HCT116 (cell line): ENCODE measurements around the gene TCF12. TPM values are rescaled to one million over a fixed set of nuclear protein-coding genes. Genes with fewer than 3 reads are reported as not detected.

Source experiments
- ATAC-seq: fragments of 200-7000 bp; cut with Tn5 transposase; 2 replicates; pipeline ENCODE4 v1.9.1; 2020; ENCODE audit warnings: mild to moderate bottlenecking, moderate library complexity
- BruUV-seq: library from RNA; stranded (reverse); fragments of 400-500 nt; replicated peaks from 2 replicates; lab custom pipeline; 2021; lab: Mats Ljungman, UMichigan
- CTCF ChIA-PET: fragments of 300-600 bp; sonication (Branson Sonifier 250); formaldehyde crosslinking; loops from one replicate; lab custom pipeline; 2021; ENCODE audit warnings: antibody characterized with exemption; lab: Charles Lee
- POLR2A ChIA-PET: fragments of 300-600, 350-600 bp; sonication (Branson Sonifier 250); formaldehyde crosslinking; loops from one replicate; lab custom pipeline; 2021; ENCODE audit warnings: antibody characterized with exemption; lab: Charles Lee
- RAD21 ChIA-PET, 2 experiments: fragments of 300-600 bp; sonication (Branson Sonifier 250); formaldehyde crosslinking; loops; one replicate each; lab custom pipeline; 2023; ENCODE audit warnings: low total read pairs in 2 of 2; ENCODE audit not compliant: uncharacterized antibody in 2 of 2, unreplicated experiment in 2 of 2, low non-redundant PET in 1 of 2; lab: Charles Lee
- DNase-seq: peaks from one replicate; pipeline ENCODE4 v3.0.0-alpha.2; 2010; ENCODE audit warnings: low read depth, low spot score
- H2AFZ ChIP-seq: fragments of 200-600 bp; shearing (Covaris generic), sonication (generic); 2 replicates; pipeline ENCODE4 v1.6.1; 2017; ENCODE audit warnings: low read depth, mixed run types, mixed read lengths, antibody characterized with exemption, low read length; ENCODE audit not compliant: poor library complexity, severe bottlenecking
- H3K27ac ChIP-seq: 2 replicates; pipeline ENCODE4 v1.5.1; 2012; ENCODE audit warnings: low read depth, low read length
- H3K27me3 ChIP-seq: fragments of 200-600 bp; sonication (generic); 2 replicates; pipeline ENCODE4 v1.6.1; 2016; ENCODE audit warnings: mixed run types, low read length, mixed read lengths; ENCODE audit not compliant: insufficient read depth
- H3K36me3 ChIP-seq, 2 experiments: fragments of 200-500 bp in 1 of 2; fragments of 200-600 bp in 1 of 2; sonication (Bioruptor generic) in 1 of 2; sonication (generic) in 1 of 2; 2 replicates each; pipeline versions ENCODE4 v1.5.1 to v1.6.1; 2014 to 2016; ENCODE audit warnings: low read length in 2 of 2, inconsistent platforms in 1 of 2, mixed read lengths in 1 of 2, mixed run types in 1 of 2; ENCODE audit not compliant: insufficient read depth in 2 of 2, control insufficient read depth in 1 of 2
- H3K4me1 ChIP-seq, 2 experiments: fragments of 200-600 bp in 1 of 2; sonication (generic) in 1 of 2; 2 replicates each; pipeline versions ENCODE4 v1.5.1 to v1.6.1; 2012 to 2017; ENCODE audit warnings: low read length in 2 of 2, inconsistent platforms in 1 of 2, mild to moderate bottlenecking in 1 of 2, mixed read lengths in 1 of 2, mixed run types in 1 of 2, moderate library complexity in 1 of 2; ENCODE audit not compliant: insufficient read depth in 2 of 2, control insufficient read depth in 1 of 2
- H3K4me2 ChIP-seq: fragments of 200-600 bp; sonication (generic); 2 replicates; pipeline ENCODE4 v1.6.1; 2017; ENCODE audit warnings: mixed run types, low read length, mixed read lengths
- H3K4me3 ChIP-seq, 2 experiments: fragments of 200-600 bp in 1 of 2; sonication (generic) in 1 of 2; replicated peaks in 1 of 2; 2 replicates each; pipeline ENCODE4 v1.5.1; 2011 to 2016; ENCODE audit warnings: low read length in 2 of 2, control low read depth in 1 of 2, low read depth in 1 of 2, mild to moderate bottlenecking in 1 of 2, mixed read lengths in 1 of 2, mixed run types in 1 of 2
- H3K79me2 ChIP-seq: fragments of 200-600 bp; sonication (generic); 2 replicates; pipeline ENCODE4 v1.6.1; 2017; ENCODE audit warnings: mild to moderate bottlenecking, mixed run types, low read length, moderate library complexity, mixed read lengths; ENCODE audit not compliant: insufficient read depth
- H3K9ac ChIP-seq: fragments of 200-600 bp; sonication (generic); 2 replicates; pipeline ENCODE4 v1.6.1; 2016; ENCODE audit warnings: low read length, mixed read lengths
- H3K9me2 ChIP-seq: fragments of 200-600 bp; sonication (generic), shearing (Covaris generic); 2 replicates; pipeline ENCODE4 v1.6.1; 2017; ENCODE audit warnings: mixed run types, mild to moderate bottlenecking, moderate library complexity; ENCODE audit not compliant: insufficient read depth
- H3K9me3 ChIP-seq, 2 experiments: fragments of 200-500 bp in 1 of 2; fragments of 200-600 bp in 1 of 2; sonication (Bioruptor generic) in 1 of 2; sonication (generic) in 1 of 2; 2 replicates each; pipeline ENCODE4 v1.6.1; 2014 to 2017; ENCODE audit warnings: low read length in 2 of 2, mixed read lengths in 2 of 2, inconsistent platforms in 1 of 2, low read depth in 1 of 2, mild to moderate bottlenecking in 1 of 2, mixed run types in 1 of 2, moderate library complexity in 1 of 2; ENCODE audit not compliant: control insufficient read depth in 1 of 2, insufficient read depth in 1 of 2
- H4K20me1 ChIP-seq: fragments of 200-600 bp; sonication (generic), shearing (Covaris generic); 2 replicates; pipeline ENCODE4 v1.6.1; 2017; ENCODE audit warnings: mixed run types, mild to moderate bottlenecking, moderate library complexity; ENCODE audit not compliant: insufficient read depth
- ATF3 ChIP-seq: IDR thresholded peaks from 2 replicates; pipeline ENCODE4 v1.6.1; 2012
- CBX3 ChIP-seq: IDR thresholded peaks from 2 replicates; pipeline ENCODE4 v1.6.1; 2012; ENCODE audit warnings: low read depth
- CEBPB ChIP-seq: IDR thresholded peaks from 2 replicates; pipeline ENCODE4 v1.6.1; 2012; ENCODE audit warnings: low read depth
- CTCF ChIP-seq, 3 experiments: fragments of 200-600 bp in 1 of 3; sonication (generic) in 1 of 3; IDR thresholded peaks in 2 of 3; conservative IDR thresholded peaks in 1 of 3; 2 replicates each; pipeline ENCODE4 v1.5.1; 2012 to 2017; ENCODE audit warnings: low read depth in 2 of 3, low read length in 2 of 3, antibody characterized with exemption in 1 of 3, borderline replicate concordance in 1 of 3, control low read depth in 1 of 3, mild to moderate bottlenecking in 1 of 3, mixed read lengths in 1 of 3, mixed run types in 1 of 3, moderate library complexity in 1 of 3; ENCODE audit not compliant: insufficient read depth in 1 of 3
- EGR1 ChIP-seq: IDR thresholded peaks from 2 replicates; pipeline ENCODE4 v1.6.1; 2012; ENCODE audit warnings: low read depth
- ELF1 ChIP-seq: IDR thresholded peaks from 2 replicates; pipeline ENCODE4 v1.6.1; 2012; ENCODE audit warnings: low read depth, borderline replicate concordance
- EZH2 ChIP-seq: fragments of 200-600 bp; sonication (generic); IDR thresholded peaks from 2 replicates; pipeline ENCODE4 v1.6.1; 2017; ENCODE audit warnings: antibody characterized with exemption, mixed run types
- EZH2phosphoT487 ChIP-seq: fragments of 200-600 bp; IDR thresholded peaks from 2 replicates; pipeline ENCODE4 v1.6.1; 2018; ENCODE audit warnings: antibody characterized with exemption, borderline replicate concordance
- JUND ChIP-seq: IDR thresholded peaks from 2 replicates; pipeline ENCODE4 v1.6.1; 2012
- MAX ChIP-seq: IDR thresholded peaks from 2 replicates; pipeline ENCODE4 v1.6.1; 2012
- POLR2A ChIP-seq: IDR thresholded peaks from 2 replicates; pipeline ENCODE4 v1.7.0; 2011; ENCODE audit warnings: borderline replicate concordance; ENCODE audit not compliant: insufficient read depth, insufficient read length; ENCODE audit errors: extremely low read depth
- POLR2AphosphoS5 ChIP-seq: IDR thresholded peaks from 2 replicates; pipeline ENCODE4 v1.6.1; 2011; ENCODE audit warnings: mild to moderate bottlenecking, low read depth, low read length, moderate library complexity
- RAD21 ChIP-seq: IDR thresholded peaks from 2 replicates; pipeline ENCODE4 v1.6.1; 2012; ENCODE audit warnings: low read depth, mild to moderate bottlenecking
- SIN3A ChIP-seq: IDR thresholded peaks from 2 replicates; pipeline ENCODE4 v1.6.1; 2012; ENCODE audit warnings: low read depth
- SP1 ChIP-seq: IDR thresholded peaks from 2 replicates; pipeline ENCODE4 v1.6.1; 2012; ENCODE audit warnings: low read depth
- SRF ChIP-seq: IDR thresholded peaks from 2 replicates; pipeline ENCODE4 v1.6.1; 2012; ENCODE audit warnings: low read depth
- TCF7L2 ChIP-seq: IDR thresholded peaks from 2 replicates; pipeline ENCODE4 v1.7.0; 2011; ENCODE audit warnings: borderline replicate concordance, inconsistent platforms; ENCODE audit not compliant: insufficient read depth, insufficient read length; ENCODE audit errors: extremely low read depth
- ZFX ChIP-seq: fragments of 450-650 bp; IDR thresholded peaks from 2 replicates; pipeline ENCODE4 v1.6.1; 2017
- ZNF274 ChIP-seq: fragments of 200-500 bp; sonication (Bioruptor generic); IDR thresholded peaks from 2 replicates; pipeline ENCODE4 v1.6.1; 2014; ENCODE audit warnings: mild to moderate bottlenecking, low read depth, low read length, inconsistent platforms
- intact Hi-C: fragments of 100-400 bp; cut with micrococcal nuclease; formaldehyde crosslinking; loops from 2 replicates; pipeline ENCODE4 v1.10.0; 2022
- total RNA-seq: library from RNA; stranded (reverse); gene quantifications from one replicate; pipeline ENCODE4 v1.2.1, GENCODE V29; 2021; ENCODE audit not compliant: unreplicated experiment

The TCF12 gene
- total RNA-seq, 1 experiment from 2014 or later: 71.6 TPM

DNA sequence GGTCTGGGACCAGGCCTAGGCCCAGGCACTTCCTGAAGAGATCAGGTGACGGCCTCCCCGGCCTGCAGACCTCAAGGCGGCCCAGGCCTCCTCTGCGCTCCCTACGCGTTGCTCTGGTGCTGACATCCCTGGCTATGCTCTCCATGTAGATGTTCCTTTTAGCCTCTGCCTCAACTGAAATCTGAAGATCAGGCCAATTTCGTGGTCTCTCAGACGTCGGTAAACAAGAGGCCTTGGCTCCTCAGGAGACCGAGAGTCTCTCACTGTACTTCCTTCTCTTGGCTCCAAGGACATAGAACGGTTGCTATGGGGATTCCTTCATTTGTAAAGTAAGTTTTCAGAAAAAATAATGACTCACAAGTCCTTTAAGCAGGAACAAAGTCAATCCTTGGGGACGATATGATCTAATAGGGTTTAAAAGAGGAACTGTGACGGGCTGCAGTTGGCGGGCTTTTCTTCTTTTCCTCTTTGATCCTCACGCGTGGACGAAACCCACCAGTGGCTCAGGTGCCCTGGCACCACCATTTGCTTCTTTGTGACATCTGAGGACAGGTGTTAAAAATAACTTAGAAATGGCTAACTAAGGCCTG is 402.3 kb downstream of the TCF12 start:
- H3K4me3 ChIP-seq: no peak overlapping the region
- no peaks in the 10 kb centered on the region for H3K27me3 ChIP-seq
- TF ChIP-seq TCF7L2 (no peak), JUND (no peak), ZNF274 (no peak), RAD21 (no peak), CEBPB (no peak)
- intact Hi-C loops: no loop called here
- ATAC-seq (no peak), DNase-seq (no peak)
- H3K4me1 ChIP-seq: peaks cover 11 to 21% of the 10 kb centered on the region in 2 experiments
- no peak overlapping the region for H3K27ac ChIP-seq
- H3K36me3 ChIP-seq: no peaks in the 10 kb centered on the region
- H3K9ac ChIP-seq: no peak overlapping the region
- no peaks in the 10 kb centered on the region for H4K20me1 ChIP-seq
- BruUV-seq: no TSS peak
- no peak overlapping the region for H3K4me2 ChIP-seq
- H3K9me2 ChIP-seq: no peaks in the 10 kb centered on the region
- POLR2A ChIA-PET: no interaction called here
- RAD21 ChIA-PET: no interaction called here
- H3K9me3 ChIP-seq: no peaks in the 10 kb centered on the region
- no peaks in the 10 kb centered on the region for H3K79me2 ChIP-seq
- CTCF ChIA-PET: no interaction called here
- H2AFZ ChIP-seq: no peak overlapping the region

- Histone ChIP-seq H2AFZ (no peak overlapping the region), H3K4me3 (no peak overlapping the region), H3K27me3 (no peaks in the 10 kb centered on the region), H3K79me2 (no peaks in the 10 kb centered on the region), H4K20me1 (no peaks in the 10 kb centered on the region), H3K9ac (no peak overlapping the region), H3K4me2 (no peak overlapping the region), H3K36me3 (no peaks in the 10 kb centered on the region), H3K9me2 (no peaks in the 10 kb centered on the region), H3K4me1 (peaks cover 11 to 21% of the 10 kb centered on the region in 2 experiments), H3K9me3 (no peaks in the 10 kb centered on the region), H3K27ac (no peak overlapping the region)
- CTCF ChIA-PET: no interaction called here
- no peak for ATAC-seq
- TF ChIP-seq JUND: no peak
- TF ChIP-seq CBX3: no peak
- no peak for TF ChIP-seq ZNF274
- TF ChIP-seq SRF: no peak
- no peak for TF ChIP-seq EGR1
- no peak for TF ChIP-seq ZFX
- TF ChIP-seq EZH2: no peak
- TF ChIP-seq POLR2AphosphoS5: no peak
- no peak for TF ChIP-seq CEBPB
- TF ChIP-seq ELF1: no peak
- no peak for TF ChIP-seq CTCF (IDR thresholded peaks at IDR 0.05 in 2 of 3, conservative IDR thresholded peaks at IDR 0.05 in 1 of 3; ENCODE audit: borderline replicate concordance in 1 of 3, insufficient read depth in 1 of 3, low read depth in 2 of 3, low read length in 2 of 3)
- no peak for TF ChIP-seq SIN3A
- no peak for TF ChIP-seq MAX
- no peak for TF ChIP-seq POLR2A
- no peak for TF ChIP-seq EZH2phosphoT487
- TF ChIP-seq ATF3: no peak
- TF ChIP-seq SP1: no peak
- DNase-seq: no peak
- RAD21 ChIA-PET: no interaction called here
- POLR2A ChIA-PET: no interaction called here
- no TSS peak for BruUV-seq
- intact Hi-C loops: no loop called here
Measured at GRCh38 chr15:57321485-57321884, 403.0 kb downstream of the TCF12 start.
